ENCODE data around the gene ITPKA. TPM values are rescaled to one million over a fixed set of nuclear protein-coding genes. Genes with fewer than 3 reads are reported as not detected.

ITPKA gene
- polyA plus RNA-seq, 1 of the 3 experiments (the other 2 are of a cell fraction): 2.2 TPM

GRCh38 chr15:41493902-41494189 is 172 bp downstream of the ITPKA start:
- no CpG with 5 or more reads among the region's 41 CpGs for WGBS (ENCODE audit: low lambda C conversion rate)
- CTCF ChIA-PET: interaction anchor here (1.1 to 1.7 kb wide), 4 partner anchors 12 to 411 kb away, joined by 3 to 10 read pairs (median 4); no protein-coding TSS in a partner anchor
- Histone ChIP-seq H2AFZ (ENCODE audit: low read depth) (peak overlapping the region; percentile 41; the same call in 1 of the 2 replicates), H3F3A (replicated peaks; ENCODE audit: insufficient read depth) (peaks cover 4% of the 10 kb centered on the region), H3K27me3 (ENCODE audit: insufficient read depth) (no peaks in the 10 kb centered on the region), H3K4me2 (peak overlapping the region; percentile 83), H3K79me2 (ENCODE audit: insufficient read depth) (no peaks in the 10 kb centered on the region), H4K20me1 (ENCODE audit: insufficient read depth) (no peaks in the 10 kb centered on the region), H3K9me2 (no peaks in the 10 kb centered on the region), H3K9ac (no peak overlapping the region), H3K27ac (ENCODE audit: low read depth in 2 of 2, low read length in 1 of 2) (no peak overlapping the region), H3K9me3 (no peaks in the 10 kb centered on the region), H3K36me3 (replicated peaks in 1 of 2; ENCODE audit: control insufficient read depth in 1 of 2, insufficient read depth in 2 of 2, low read length in 1 of 2) (no peaks in the 10 kb centered on the region), H3K4me1 (ENCODE audit: control insufficient read depth in 1 of 2, insufficient read depth in 2 of 2, low read depth in 1 of 2, low read length in 1 of 2) (peaks cover 6% of the 10 kb centered on the region in 2 experiments; a peak in 3 of 4 replicates), H3K4me3 (ENCODE audit: low read depth in 2 of 2, low read length in 1 of 2) (peak overlapping the region; percentile 56 to 74)
- TF ChIP-seq EP300 (IDR thresholded peaks at IDR 0.05; ENCODE audit: borderline replicate concordance in 1 of 2, low read depth in 1 of 2, low read length in 1 of 2): no peak
- TF ChIP-seq FOSL2 (IDR thresholded peaks at IDR 0.05; ENCODE audit: borderline replicate concordance, low read depth): no peak
- TF ChIP-seq SMC3 (IDR thresholded peaks at IDR 0.05; ENCODE audit: low read depth, low read length): no peak
- no peak for TF ChIP-seq ZBTB33 (IDR thresholded peaks at IDR 0.05; ENCODE audit: borderline replicate concordance, low read depth)
- 0 out of 2 replicates have a peak, but pooled peaks have one; percentile 7 for TF ChIP-seq MXI1 (IDR thresholded peaks at IDR 0.05; ENCODE audit: low read depth, low read length)
- TF ChIP-seq, protein P1, sequence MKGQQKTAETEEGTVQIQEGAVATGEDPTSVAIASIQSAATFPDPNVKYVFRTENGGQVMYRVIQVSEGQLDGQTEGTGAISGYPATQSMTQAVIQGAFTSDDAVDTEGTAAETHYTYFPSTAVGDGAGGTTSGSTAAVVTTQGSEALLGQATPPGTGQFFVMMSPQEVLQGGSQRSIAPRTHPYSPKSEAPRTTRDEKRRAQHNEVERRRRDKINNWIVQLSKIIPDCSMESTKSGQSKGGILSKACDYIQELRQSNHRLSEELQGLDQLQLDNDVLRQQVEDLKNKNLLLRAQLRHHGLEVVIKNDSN (IDR thresholded peaks at IDR 0.05; ENCODE audit: borderline replicate concordance, low read depth): no peak
- TF ChIP-seq YY1 (IDR thresholded peaks at IDR 0.05; ENCODE audit: low read depth): no peak
- TF ChIP-seq RXRA (IDR thresholded peaks at IDR 0.05; ENCODE audit: borderline replicate concordance, low read depth): no peak
- no peak for TF ChIP-seq CTCF (IDR thresholded peaks at IDR 0.05)
- POLR2A ChIA-PET: interaction anchor here (2.2 kb wide), 1 partner anchor 50 kb away, joined by 8 read pairs; the partner anchor contains the start of gene RPAP1
- no peak for DNase-seq

DNA sequence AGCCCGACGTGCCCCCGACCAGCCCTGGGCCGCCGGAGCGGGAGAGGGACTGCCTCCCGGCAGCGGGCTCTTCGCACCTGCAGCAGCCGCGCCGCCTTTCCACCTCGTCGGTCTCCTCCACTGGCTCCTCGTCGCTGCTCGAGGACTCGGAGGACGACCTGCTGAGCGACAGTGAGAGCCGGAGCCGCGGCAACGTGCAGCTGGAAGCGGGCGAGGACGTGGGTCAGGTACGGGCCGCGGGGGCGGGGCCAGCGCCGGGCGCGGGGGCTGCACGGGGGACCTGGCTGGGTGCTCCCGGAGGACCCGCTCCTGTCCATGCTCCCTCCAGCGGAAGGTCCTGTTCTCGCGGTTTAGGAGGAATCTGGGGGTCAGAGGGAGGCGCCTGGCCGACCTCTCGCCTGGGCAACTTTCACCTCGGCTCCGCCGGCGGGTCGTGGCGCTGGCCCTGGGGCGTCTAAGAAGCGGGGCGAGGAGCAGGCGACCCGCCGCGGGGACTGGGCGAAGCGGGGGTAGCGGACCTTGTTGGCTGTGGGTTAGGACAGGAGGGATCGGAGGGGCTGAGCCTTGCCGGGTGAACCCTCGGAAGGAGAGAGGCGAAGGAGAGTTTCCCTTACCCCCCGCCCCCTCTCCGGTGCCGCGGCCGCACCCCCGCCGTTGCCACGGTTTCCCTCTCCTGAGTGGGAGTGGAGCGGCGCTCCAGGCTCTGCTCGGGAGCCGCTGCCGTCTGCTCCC is 682 bp downstream of the ITPKA start:
- ChIA-PET POLR2A (interaction anchor here (2.2 kb wide), 1 partner anchor 50 kb away, joined by 8 read pairs; the partner anchor contains the start of gene RPAP1), CTCF (interaction anchor here (1.1 to 1.7 kb wide), 4 partner anchors 12 to 410 kb away, joined by 3 to 10 read pairs (median 4); no protein-coding TSS in a partner anchor)
- Histone ChIP-seq H3K9me3 (no peaks in the 10 kb centered on the region), H4K20me1 (ENCODE audit: insufficient read depth) (no peaks in the 10 kb centered on the region), H3K4me3 (ENCODE audit: low read depth in 2 of 2, low read length in 1 of 2) (peak overlapping the region; percentile 56 to 74), H3K27me3 (ENCODE audit: insufficient read depth) (no peaks in the 10 kb centered on the region), H3F3A (replicated peaks; ENCODE audit: insufficient read depth) (peaks cover 4% of the 10 kb centered on the region), H3K4me2 (peak overlapping the region; percentile 83), H3K4me1 (ENCODE audit: control insufficient read depth in 1 of 2, insufficient read depth in 2 of 2, low read depth in 1 of 2, low read length in 1 of 2) (peaks cover 6% of the 10 kb centered on the region in 2 experiments; a peak in 3 of 4 replicates), H2AFZ (ENCODE audit: low read depth) (peak overlapping the region; percentile 41; the same call in 1 of the 2 replicates), H3K9ac (no peak overlapping the region), H3K79me2 (ENCODE audit: insufficient read depth) (no peaks in the 10 kb centered on the region), H3K27ac (ENCODE audit: low read depth in 2 of 2, low read length in 1 of 2) (no peak overlapping the region), H3K9me2 (no peaks in the 10 kb centered on the region), H3K36me3 (replicated peaks in 1 of 2; ENCODE audit: control insufficient read depth in 1 of 2, insufficient read depth in 2 of 2, low read length in 1 of 2) (no peaks in the 10 kb centered on the region)
- TF ChIP-seq, protein P2, sequence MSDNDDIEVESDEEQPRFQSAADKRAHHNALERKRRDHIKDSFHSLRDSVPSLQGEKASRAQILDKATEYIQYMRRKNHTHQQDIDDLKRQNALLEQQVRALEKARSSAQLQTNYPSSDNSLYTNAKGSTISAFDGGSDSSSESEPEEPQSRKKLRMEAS (IDR thresholded peaks at IDR 0.05; ENCODE audit: low read depth): peak; percentile 73
- TF ChIP-seq, protein P3, sequence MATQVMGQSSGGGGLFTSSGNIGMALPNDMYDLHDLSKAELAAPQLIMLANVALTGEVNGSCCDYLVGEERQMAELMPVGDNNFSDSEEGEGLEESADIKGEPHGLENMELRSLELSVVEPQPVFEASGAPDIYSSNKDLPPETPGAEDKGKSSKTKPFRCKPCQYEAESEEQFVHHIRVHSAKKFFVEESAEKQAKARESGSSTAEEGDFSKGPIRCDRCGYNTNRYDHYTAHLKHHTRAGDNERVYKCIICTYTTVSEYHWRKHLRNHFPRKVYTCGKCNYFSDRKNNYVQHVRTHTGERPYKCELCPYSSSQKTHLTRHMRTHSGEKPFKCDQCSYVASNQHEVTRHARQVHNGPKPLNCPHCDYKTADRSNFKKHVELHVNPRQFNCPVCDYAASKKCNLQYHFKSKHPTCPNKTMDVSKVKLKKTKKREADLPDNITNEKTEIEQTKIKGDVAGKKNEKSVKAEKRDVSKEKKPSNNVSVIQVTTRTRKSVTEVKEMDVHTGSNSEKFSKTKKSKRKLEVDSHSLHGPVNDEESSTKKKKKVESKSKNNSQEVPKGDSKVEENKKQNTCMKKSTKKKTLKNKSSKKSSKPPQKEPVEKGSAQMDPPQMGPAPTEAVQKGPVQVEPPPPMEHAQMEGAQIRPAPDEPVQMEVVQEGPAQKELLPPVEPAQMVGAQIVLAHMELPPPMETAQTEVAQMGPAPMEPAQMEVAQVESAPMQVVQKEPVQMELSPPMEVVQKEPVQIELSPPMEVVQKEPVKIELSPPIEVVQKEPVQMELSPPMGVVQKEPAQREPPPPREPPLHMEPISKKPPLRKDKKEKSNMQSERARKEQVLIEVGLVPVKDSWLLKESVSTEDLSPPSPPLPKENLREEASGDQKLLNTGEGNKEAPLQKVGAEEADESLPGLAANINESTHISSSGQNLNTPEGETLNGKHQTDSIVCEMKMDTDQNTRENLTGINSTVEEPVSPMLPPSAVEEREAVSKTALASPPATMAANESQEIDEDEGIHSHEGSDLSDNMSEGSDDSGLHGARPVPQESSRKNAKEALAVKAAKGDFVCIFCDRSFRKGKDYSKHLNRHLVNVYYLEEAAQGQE (IDR thresholded peaks at IDR 0.05; ENCODE audit: low read depth, low read length): no peak
- DNase-seq: peak; percentile 78
- 28% methylated on average over 14 of the region's 77 CpGs for WGBS (ENCODE audit: low lambda C conversion rate)
